ENCODE measurements around the gene C4B.
"Not testable (repeated sequence)": the region's sequence is repeated elsewhere in the genome, so short reads cannot be mapped to it uniquely, and the experiment has no call there.

Gene C4B

GRCh38 chr6:31969712-31970603, 44.6 kb upstream of the C4B start:
- H3K27ac ChIP-seq = peak overlapping the region; percentile 94
- TF ChIP-seq CTCF (IDR thresholded peaks at IDR 0.05) (no peak), ZFX (IDR thresholded peaks at IDR 0.05; ENCODE audit: borderline replicate concordance) (no peak)

DNA sequence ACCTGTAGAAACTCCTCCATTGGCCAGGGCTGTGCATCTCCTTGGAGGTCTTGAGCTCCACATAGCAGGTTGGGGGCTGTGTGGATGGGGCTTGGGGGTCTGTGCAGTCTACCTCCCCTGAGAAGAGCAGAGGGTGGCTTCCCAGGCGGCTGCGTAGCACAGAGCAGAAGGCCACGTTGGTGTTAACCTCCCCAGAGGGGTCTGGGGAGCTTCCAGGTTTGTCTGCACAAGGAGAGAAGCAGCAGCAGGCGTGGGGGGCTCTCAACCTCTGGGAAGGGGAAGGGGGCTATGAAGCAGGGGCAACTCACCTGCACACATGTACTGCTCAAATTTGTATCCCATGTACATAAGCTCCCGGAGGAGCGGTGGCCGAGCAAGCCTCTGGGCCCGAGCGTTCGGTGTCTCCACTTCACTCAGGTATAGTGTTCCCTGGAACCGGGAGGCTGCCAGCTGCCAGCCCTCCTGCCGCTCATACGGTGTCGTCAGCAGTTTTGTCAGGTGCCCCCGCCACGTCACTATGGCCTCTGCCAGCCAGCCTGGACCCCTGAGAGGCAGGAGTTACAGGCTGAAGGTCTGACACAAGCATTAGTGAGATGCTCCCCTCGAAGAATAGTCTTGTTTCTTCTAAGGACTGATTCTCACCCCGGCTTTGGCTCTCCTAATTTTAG, 43.9 kb upstream of the C4B start:
- peak overlapping the region; percentile 94 for H3K27ac ChIP-seq
- TF ChIP-seq CTCF (IDR thresholded peaks at IDR 0.05) = no peak
- no peak for TF ChIP-seq ZFX (IDR thresholded peaks at IDR 0.05; ENCODE audit: borderline replicate concordance)

DNA sequence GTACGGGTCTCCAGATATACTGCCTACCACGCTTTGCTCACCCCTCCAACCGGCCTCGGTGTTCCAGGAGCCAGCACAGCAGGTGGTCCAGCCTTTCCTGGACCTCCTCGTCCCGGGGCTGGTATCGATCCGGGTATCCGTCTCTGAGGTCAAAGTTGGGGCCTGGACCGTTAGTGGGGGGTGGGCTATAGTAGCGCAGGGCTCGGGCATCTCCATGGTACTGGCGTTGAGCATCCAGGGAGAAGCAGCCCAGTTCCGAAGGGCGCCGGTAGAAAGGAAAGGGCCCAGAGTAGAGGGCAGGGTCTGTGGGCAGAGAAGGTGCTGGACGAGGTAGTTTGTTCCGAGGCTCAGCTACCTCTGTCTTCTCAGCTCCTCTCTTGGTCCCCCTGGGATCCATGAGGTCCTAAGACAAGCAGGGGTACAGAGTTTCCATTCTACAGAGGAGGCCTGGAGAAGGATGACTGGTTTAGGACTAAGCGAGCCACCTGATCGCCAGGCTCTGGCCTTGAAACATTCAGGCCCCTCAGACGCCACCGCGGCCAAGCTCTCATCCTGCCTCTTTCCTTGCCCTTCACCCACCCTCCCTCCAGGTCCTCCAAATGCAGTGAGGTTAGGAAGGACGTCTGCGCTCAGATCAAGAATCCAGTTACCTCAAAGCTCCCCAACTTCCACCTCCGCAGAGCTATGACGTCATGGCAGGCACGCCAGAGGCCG, 43.2 kb upstream of the C4B start:
- peak overlapping the region; percentile 94 for H3K27ac ChIP-seq
- TF ChIP-seq ZFX (IDR thresholded peaks at IDR 0.05; ENCODE audit: borderline replicate concordance) = no peak
- TF ChIP-seq CTCF (IDR thresholded peaks at IDR 0.05) = no peak

DNA sequence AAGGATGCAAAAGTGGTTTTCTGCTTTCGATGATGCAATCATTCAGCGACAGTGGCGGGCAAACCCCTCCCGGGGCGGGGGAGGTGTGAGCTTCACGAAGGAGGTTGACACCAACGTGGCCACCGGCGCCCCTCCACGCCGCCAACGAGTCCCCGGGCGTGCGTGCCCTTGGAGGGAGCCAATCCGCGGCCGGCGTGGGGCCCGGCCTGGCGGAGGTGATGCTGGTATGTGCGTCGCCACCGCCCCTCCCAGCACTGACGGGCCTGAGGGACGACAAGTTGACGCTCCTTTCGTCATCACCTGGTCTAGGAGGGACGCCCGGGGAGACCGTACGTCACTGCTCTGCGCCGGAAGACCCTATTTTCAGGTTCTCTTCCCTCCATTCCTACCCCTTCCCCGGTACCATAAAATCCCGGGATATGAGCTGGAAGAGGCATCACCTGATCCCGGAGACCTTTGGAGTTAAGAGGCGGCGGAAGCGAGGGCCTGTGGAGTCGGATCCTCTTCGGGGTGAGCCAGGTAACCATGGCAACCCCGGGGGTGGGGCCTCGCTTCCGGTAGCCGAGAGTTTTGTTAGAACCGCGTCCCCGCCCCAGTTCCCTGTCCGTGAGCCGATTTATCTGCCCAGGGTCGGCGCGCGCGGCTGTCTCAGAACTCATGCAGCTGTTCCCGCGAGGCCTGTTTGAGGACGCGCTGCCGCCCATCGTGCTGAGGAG, 42.4 kb upstream of the C4B start, which contains the start of gene DXO:
Gene DXO, minus strand, starts transcription at position 146 of the 716 bp plus-strand sequence. CDS start 463 bp downstream, outside the sequence.
- TF ChIP-seq CTCF (IDR thresholded peaks at IDR 0.05) = no peak
- no peak for TF ChIP-seq ZFX (IDR thresholded peaks at IDR 0.05; ENCODE audit: borderline replicate concordance)
- peak within 1 kb of the TSS; percentile 94 for H3K27ac ChIP-seq

DNA sequence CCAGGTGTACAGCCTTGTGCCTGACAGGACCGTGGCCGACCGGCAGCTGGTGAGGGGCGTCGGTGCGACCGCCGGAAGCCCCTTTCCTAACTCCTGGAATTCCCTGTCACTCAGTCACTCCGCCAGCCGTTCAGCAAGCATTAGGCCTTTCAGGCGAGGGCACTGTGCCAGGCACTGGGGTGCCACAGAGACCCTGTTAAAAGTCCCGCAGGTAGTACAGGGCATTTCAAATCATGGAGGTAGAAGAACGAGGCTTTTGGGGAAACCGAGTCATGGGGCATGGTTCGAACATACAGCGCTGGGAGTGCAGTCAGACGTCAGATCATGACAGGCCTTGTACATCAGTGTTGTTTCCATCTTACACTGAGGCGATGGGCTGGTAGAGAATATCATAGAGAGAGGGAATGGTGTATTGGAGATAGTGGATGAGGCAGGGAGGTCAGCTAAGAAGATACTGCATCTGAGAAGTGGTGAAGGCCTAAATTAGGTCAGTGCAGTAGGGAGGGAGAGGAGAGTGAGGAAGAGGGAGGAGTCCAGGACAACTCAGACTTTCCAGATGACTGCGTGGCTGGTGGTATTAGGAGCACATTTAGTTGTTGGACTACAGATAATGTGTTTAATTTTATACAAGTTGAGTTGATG, 41.8 kb upstream of the C4B start:
- TF ChIP-seq CTCF (IDR thresholded peaks at IDR 0.05) = no peak
- no peak for TF ChIP-seq ZFX (IDR thresholded peaks at IDR 0.05; ENCODE audit: borderline replicate concordance)
- H3K27ac ChIP-seq = peak overlapping the region; percentile 94

DNA sequence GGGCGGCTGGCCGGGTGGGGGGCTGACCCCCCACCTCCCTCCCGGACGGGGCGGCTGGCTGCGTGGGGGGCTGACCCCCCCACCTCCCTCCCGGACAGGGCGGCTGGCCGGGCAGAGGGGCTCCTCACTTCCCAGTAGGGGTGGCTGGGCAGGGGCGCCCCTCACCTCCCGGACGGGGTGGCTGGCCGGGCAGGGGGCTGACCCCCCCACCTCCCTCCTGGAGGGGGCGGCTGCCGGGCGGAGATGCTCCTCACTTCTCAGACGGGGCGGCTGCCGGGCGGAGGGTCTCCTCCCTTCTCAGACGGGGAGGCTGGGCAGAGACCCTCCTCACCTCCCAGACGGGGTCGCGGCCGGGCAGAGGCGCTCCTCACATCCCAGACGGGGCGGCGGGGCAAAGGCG, 38.5 kb upstream of the C4B start:
- not testable (repeated sequence) for H3K27ac ChIP-seq

Data from 22Rv1 (cell line).